SKM-1 (cell line): ENCODE data around the gene HEXB.
A peak's percentile ranks its signal among the peaks of the same experiment; 100 is the strongest.

Source experiments
- DNase-seq: peaks from one replicate; lab custom pipeline; 2025; ENCODE audit not compliant: unreplicated experiment; lab: John Stamatoyannopoulos, UW

HEXB gene

DNA sequence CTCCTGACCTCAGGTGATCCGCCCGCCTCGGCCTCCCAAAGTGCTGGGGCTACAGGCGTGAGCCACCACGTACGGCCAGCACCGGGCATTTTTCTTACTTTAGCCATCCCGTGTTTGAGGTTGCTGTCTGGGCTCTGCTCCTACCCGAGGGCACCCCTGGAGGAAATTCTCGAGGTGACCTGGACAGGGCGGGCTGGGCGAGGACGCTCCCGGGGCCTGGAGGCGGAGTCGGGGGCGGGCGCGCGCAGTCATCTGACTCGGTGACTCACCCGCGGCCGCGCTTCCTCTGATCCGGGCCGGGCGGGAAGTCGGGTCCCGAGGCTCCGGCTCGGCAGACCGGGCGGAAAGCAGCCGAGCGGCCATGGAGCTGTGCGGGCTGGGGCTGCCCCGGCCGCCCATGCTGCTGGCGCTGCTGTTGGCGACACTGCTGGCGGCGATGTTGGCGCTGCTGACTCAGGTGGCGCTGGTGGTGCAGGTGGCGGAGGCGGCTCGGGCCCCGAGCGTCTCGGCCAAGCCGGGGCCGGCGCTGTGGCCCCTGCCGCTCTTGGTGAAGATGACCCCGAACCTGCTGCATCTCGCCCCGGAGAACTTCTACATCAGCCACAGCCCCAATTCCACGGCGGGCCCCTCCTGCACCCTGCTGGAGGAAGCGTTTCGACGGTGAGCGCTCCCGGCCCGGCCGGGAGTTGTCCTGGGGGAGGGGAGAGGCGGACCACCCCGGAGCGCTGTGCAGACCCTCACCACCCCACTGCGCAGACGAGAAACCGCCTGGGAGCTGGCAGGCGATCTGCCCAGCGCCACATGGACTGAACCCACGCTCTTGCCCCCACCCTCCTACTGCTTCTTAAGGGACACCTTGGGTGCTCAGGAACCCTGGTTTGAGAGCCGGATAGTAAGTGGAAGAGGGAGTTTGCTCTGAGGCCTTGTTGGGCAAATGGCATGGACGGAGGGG lies at the start of gene HEXB:
HEXB (plus strand) TSS at position 334 of the 952 bp plus-strand sequence; CDS start at position 362, 28 bp downstream.
- DNase-seq, result peak; percentile 66

DNA sequence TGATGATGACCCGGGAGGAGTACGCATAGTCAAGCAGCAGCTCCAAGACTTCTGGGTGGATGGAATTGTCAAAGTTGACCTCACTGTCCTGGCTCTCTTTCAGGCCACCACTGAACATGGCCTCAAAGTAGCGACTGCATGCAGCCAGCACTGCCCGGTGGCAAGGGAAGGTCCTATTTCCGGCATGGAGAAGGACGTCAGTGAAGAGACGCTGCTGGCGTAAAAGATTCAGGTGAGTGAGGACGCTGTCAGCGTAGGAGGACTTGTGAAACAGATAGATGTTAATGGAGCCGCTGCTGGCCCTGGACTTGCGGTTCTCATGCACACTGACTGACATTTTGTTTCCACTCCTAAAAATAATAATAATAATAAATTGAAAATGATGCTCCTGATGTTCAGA lies 48.9 kb upstream of the HEXB start:
- DNase-seq, result no peak

GRCh38 chr5:74636552-74636951 lies 48.5 kb upstream of the HEXB start:
- no peak for DNase-seq

- DNase-seq, result no peak
Measured at GRCh38 chr5:74638544-74638969, 46.5 kb upstream of the HEXB start.

- no peak for DNase-seq
Measured at GRCh38 chr5:74638970-74639806, 45.8 kb upstream of the HEXB start.

- DNase-seq, result peak; percentile 30
Measured at GRCh38 chr5:74639807-74640449, 45.1 kb upstream of the HEXB start.

GRCh38 chr5:74640450-74640953 lies 44.5 kb upstream of the HEXB start, which contains the start of gene ENC1:
Gene ENC1 (minus strand): TSS chr5:74640728. CDS start chr5:74636485, 4,243 bp downstream.
- peak; percentile 94 for DNase-seq

DNA sequence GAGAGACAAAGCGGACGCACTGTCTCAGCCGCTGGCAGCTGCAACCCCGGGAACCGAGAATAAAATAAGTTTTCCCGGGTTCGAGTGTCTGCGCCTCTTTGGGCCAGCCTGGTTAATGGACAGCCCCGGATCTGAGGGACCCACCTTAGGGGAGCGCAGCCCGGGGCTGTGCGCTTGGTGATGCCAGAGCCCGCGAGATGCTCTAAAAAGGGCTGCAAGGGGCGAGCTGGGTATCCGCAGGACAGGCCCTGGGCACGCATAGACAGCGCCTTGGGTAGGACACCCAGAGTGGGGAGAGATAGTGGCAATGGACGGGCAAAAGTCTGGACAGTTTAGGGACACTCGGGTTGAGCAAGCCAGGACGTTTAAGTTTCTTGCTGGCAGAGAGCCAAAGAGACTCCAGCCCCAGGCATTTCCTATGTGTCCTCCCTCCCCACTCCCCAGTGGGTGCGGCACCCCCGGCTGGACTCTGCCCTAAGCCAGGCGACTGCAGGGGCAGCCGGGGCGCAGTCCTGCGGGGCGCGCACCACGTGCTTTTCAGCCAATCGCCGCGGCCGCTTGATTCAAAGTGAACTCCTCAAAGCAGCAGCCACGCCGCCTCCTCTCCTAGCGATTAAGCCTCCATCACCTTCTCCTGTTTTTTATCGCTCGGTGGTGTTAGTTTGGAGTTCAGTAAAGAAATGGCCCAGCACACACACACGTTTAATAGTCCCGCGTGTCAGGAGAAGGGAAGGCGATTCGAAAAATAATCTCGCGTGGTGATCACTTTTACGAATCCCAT lies 43.9 kb upstream of the HEXB start:
- DNase-seq, result peak; percentile 29

DNA sequence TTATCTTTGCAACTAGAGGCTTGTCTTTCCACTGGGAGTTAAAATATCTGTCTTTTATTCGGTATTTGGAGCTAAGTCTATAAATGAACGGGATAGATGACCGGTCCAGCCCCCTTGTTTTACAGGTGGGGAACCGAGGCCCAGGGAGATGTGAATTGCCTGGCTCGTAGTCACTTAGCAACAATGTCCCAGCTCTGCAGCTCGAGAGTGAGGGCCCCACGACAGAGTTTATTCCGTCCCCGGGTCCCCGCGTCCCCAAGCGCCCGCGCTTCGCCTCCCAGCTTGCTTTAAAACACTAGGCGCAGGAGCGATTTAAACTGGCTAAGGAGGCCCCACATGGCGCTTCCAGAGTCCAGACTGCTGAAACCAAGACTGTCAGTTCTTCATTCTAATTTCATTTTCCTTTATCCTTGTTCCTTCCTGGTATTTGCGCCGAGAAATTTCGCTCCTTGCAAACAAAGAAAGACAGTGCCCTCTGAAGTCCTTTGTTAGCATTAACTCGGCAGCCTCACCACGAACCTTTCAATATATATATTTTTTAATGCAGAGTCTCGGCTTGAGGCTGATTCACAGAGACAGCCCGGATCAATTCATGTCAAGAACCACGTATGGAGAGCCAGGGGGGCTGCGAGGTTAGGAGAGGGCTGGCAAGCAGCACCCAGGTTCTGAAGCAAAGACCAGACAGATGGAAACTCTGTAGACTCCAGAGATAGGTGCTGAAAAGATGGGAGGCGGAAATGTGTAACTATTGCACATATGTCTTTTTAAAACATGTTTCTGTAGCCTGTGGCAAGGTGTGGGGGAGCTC lies 43.1 kb upstream of the HEXB start:
- DNase-seq, result peak; percentile 10

DNA sequence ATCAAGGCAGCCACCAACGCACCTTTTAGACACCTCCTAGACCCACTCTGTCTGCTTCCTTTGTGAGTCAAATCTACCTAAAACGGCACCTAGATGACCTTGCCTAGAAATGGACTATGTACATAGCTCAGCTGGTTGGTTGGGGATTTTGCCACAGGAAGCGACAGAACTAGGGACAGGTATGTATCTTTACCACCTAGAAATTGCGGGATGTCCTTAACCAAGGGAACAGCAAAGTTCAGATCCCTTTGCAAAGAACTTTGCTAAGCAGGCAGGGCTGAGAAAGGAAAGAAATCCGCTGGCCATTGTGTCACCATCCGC lies 42.5 kb upstream of the HEXB start:
- DNase-seq, result no peak

GRCh38 chr5:74643111-74643562 lies 41.9 kb upstream of the HEXB start:
- DNase-seq, result peak; percentile 26

DNA sequence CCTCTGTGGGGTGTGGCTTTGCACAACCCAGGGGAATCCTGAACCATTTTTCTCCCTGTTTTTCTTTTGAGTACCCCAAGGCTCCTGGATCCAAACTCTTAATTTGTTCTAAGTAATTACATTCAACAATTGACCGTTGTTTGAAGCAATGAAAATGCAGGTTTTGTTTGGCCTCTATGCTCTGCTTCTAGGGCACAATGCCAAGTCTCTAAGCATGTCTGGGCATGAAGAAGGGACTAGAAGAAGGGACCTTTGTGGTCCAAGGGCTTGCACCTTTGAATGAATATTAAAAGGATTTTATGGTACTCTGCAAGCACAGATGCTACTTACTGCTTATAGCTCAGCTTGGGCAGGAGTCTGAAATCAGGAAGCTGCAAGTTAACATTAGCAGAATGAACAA lies 37.9 kb upstream of the HEXB start:
- DNase-seq, result no peak

DNA sequence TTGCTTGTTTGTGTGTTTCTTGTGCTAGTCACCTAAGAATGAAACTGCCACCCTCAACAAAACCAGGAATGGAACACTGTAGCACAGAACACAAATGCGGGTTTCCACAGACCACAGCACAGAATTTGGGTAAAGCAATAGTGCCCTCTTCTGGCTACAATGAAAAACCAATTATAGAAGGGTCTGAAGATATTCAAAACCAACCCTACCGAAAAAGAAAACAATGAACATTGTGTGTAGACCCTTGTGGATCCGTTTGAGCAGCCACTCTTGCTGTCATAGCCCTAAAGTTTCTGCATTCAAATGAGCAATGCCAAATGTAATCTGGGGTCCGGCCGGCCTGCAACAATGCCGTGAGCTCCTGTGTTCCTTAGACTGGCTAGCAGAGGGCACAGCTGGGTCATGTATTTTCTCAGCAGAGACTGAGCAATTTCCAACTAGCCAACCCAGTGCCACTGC lies 36.2 kb upstream of the HEXB start:
- DNase-seq, result peak; percentile 47

DNA sequence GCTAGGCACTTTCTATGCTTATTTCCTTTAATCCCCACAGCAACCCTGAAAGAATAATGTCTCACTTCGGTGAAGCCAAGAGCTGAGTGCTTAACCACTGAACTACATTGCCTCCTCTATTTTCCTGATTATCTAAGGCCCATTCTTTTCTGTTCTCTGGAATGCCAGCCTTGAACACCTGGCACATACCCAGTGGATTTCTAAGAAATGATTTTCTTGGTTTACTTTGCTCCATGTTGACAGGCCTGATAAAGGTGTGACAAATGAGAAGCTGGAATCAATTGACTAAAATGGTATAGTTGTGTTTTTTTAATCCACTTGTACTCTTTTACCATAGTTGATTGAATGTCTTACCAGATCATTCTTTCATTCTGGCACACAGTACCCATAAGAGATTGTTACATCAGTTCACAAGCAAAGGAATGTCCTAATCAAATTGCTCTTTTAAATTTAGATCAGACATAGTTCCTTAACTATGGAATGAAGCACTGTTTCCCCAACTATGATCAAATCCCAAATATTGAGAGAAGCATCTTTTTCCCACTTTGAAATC lies 35.5 kb upstream of the HEXB start:
- DNase-seq, result no peak

GRCh38 chr5:74651710-74652109 lies 33.3 kb upstream of the HEXB start:
- DNase-seq, result no peak

- DNase-seq, result no peak
Measured at GRCh38 chr5:74652576-74652975, 32.5 kb upstream of the HEXB start.

GRCh38 chr5:74653991-74654390 lies 31.0 kb upstream of the HEXB start:
- DNase-seq, result no peak

GRCh38 chr5:74655206-74655605 lies 29.8 kb upstream of the HEXB start:
- no peak for DNase-seq

DNA sequence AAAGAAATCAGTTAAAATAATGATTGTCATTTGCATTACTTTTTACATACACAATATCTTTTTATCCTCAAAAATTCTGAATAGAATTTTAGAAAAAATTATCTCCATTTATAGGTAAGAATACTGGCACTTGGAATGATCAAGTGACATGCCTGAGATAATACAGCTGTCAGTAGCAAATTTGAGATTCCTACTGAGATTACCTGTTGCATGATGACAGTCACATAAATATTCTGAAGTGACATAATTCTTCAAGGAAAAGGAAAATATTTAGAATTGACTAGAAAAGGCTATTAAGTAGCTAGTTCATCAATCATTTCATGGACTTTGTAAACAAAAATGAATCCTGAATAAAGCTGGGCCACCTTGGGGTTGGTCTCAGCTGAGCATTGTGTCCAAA lies 29.3 kb upstream of the HEXB start:
- DNase-seq, result no peak
